ENCODE measurements around the gene OR52A1.

OR52A1 gene

GRCh38 chr11:5197536-5197935 lies 43.0 kb upstream of the OR52A1 start:
- H3K27ac ChIP-seq (ENCODE audit: low read depth, low read length): no peak overlapping the region
- DNase-seq: peak in 1 of 2 donors; percentile 15
- H3K18ac ChIP-seq (ENCODE audit: low read length): no peak overlapping the region
- H3K9ac ChIP-seq (ENCODE audit: low read length): no peak overlapping the region
- H2AFZ ChIP-seq (ENCODE audit: insufficient read depth, low read length, poor library complexity): no peak overlapping the region
- H4K8ac ChIP-seq (ENCODE audit: low read depth, low read length): no peak overlapping the region
- no peak overlapping the region for H2BK12ac ChIP-seq (ENCODE audit: low read length)
- H3K14ac ChIP-seq (ENCODE audit: low read length): no peak overlapping the region
- H3K4me3 ChIP-seq (ENCODE audit: low read depth, low read length): no peak overlapping the region
- H3K4ac ChIP-seq (ENCODE audit: low read depth, low read length): no peak overlapping the region
- H3K4me1 ChIP-seq (ENCODE audit: control insufficient read depth in 1 of 2, insufficient read depth in 2 of 2, low read length in 2 of 2): no peaks in the 10 kb centered on the region
- no peaks in the 10 kb centered on the region for H3K36me3 ChIP-seq (ENCODE audit: control insufficient read depth in 1 of 2, insufficient read depth in 2 of 2, low read length in 2 of 2)
- H3K4me2 ChIP-seq (ENCODE audit: low read length): no peak overlapping the region
- no peak overlapping the region for H2BK5ac ChIP-seq (ENCODE audit: low read depth, low read length, poor library complexity)
- H2BK120ac ChIP-seq (ENCODE audit: insufficient read depth, low read length, poor library complexity): no peak overlapping the region
- no peak overlapping the region for H3K23ac ChIP-seq (ENCODE audit: low read length)
- H2AK5ac ChIP-seq (ENCODE audit: low read length): no peak overlapping the region
- H3K9me3 ChIP-seq (ENCODE audit: insufficient read depth, low read depth, low read length): no peaks in the 10 kb centered on the region
- H3K79me2 ChIP-seq (ENCODE audit: control insufficient read depth, insufficient read depth, low read length, poor library complexity): no peaks in the 10 kb centered on the region
- no peaks in the 10 kb centered on the region for H3K79me1 ChIP-seq (ENCODE audit: low read length)
- no peak overlapping the region for H4K12ac ChIP-seq (ENCODE audit: low read depth, low read length)
- no peaks in the 10 kb centered on the region for H3K27me3 ChIP-seq (ENCODE audit: insufficient read depth, low read length)
- H4K91ac ChIP-seq (ENCODE audit: low read depth, low read length): no peak overlapping the region
- WGBS (ENCODE audit: extremely low coverage, insufficient coverage, insufficient read length): no CpG with 5 or more reads among the region's 3 CpGs

DNA sequence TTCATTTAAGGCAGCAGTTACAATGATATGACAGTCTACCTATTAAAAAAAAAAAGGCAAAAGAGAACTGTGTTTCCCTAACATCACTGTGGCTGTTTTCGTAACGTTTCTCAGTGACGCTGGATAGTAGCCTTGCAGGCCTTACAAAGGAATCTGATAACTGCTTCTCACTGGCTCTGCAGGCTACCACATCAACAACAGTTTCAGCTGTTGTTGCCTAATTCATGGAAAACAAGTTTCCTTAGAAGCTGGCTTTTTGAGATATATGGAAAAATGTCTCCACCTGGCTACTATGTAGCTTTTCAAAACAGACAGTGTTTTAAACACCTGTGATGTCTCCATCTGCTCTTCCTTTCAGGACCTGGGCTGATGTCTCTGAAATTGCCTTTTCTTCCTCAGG lies 42.2 kb upstream of the OR52A1 start:
- no peak for DNase-seq
- Histone ChIP-seq H3K79me2 (ENCODE audit: control insufficient read depth, insufficient read depth, low read length, poor library complexity) (no peaks in the 10 kb centered on the region), H2BK5ac (ENCODE audit: low read depth, low read length, poor library complexity) (no peak overlapping the region), H4K91ac (ENCODE audit: low read depth, low read length) (no peak overlapping the region), H3K23ac (ENCODE audit: low read length) (no peak overlapping the region), H3K14ac (ENCODE audit: low read length) (no peak overlapping the region), H3K27ac (ENCODE audit: low read depth, low read length) (no peak overlapping the region), H3K36me3 (ENCODE audit: control insufficient read depth in 1 of 2, insufficient read depth in 2 of 2, low read length in 2 of 2) (no peaks in the 10 kb centered on the region), H2BK120ac (ENCODE audit: insufficient read depth, low read length, poor library complexity) (no peak overlapping the region), H2BK12ac (ENCODE audit: low read length) (no peak overlapping the region), H4K8ac (ENCODE audit: low read depth, low read length) (no peak overlapping the region), H2AFZ (ENCODE audit: insufficient read depth, low read length, poor library complexity) (no peak overlapping the region), H4K12ac (ENCODE audit: low read depth, low read length) (no peak overlapping the region), H3K4me1 (ENCODE audit: control insufficient read depth in 1 of 2, insufficient read depth in 2 of 2, low read length in 2 of 2) (no peaks in the 10 kb centered on the region), H3K9ac (ENCODE audit: low read length) (no peak overlapping the region), H3K4ac (ENCODE audit: low read depth, low read length) (no peak overlapping the region), H3K9me3 (ENCODE audit: insufficient read depth, low read depth, low read length) (no peaks in the 10 kb centered on the region), H3K4me3 (ENCODE audit: low read depth, low read length) (no peak overlapping the region), H3K18ac (ENCODE audit: low read length) (no peak overlapping the region), H2AK5ac (ENCODE audit: low read length) (no peak overlapping the region), H3K27me3 (ENCODE audit: insufficient read depth, low read length) (no peaks in the 10 kb centered on the region), H3K4me2 (ENCODE audit: low read length) (no peak overlapping the region), H3K79me1 (ENCODE audit: low read length) (no peaks in the 10 kb centered on the region)
- no CpG with 5 or more reads among the region's 3 CpGs for WGBS (ENCODE audit: extremely low coverage, insufficient coverage, insufficient read length)

DNA sequence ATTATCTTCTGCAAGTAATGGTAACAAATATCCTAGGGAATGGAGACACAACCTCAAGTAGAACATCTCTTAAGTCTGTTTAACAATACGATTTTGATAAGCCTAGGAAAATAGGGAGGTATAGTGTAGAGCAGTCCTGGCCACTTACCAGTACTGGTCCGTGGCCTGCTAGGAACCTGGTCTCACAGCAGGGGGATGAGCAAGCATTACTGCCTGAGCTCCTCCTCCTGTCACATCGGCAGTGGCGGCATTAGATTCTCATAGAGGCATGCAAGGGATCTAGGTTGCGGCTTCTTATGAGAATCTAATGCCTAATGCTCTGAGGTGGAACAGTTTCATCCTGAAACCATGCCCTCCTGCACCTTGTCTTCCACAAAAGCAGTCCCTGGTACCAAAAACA lies 41.5 kb upstream of the OR52A1 start:
- Histone ChIP-seq H3K9me3 (ENCODE audit: insufficient read depth, low read depth, low read length) (no peaks in the 10 kb centered on the region), H2AFZ (ENCODE audit: insufficient read depth, low read length, poor library complexity) (no peak overlapping the region), H4K12ac (ENCODE audit: low read depth, low read length) (no peak overlapping the region), H4K91ac (ENCODE audit: low read depth, low read length) (no peak overlapping the region), H3K4me1 (ENCODE audit: control insufficient read depth in 1 of 2, insufficient read depth in 2 of 2, low read length in 2 of 2) (no peaks in the 10 kb centered on the region), H3K23ac (ENCODE audit: low read length) (no peak overlapping the region), H3K79me2 (ENCODE audit: control insufficient read depth, insufficient read depth, low read length, poor library complexity) (no peaks in the 10 kb centered on the region), H3K36me3 (ENCODE audit: control insufficient read depth in 1 of 2, insufficient read depth in 2 of 2, low read length in 2 of 2) (no peaks in the 10 kb centered on the region), H2AK5ac (ENCODE audit: low read length) (no peak overlapping the region), H3K4me2 (ENCODE audit: low read length) (no peak overlapping the region), H2BK5ac (ENCODE audit: low read depth, low read length, poor library complexity) (no peak overlapping the region), H4K8ac (ENCODE audit: low read depth, low read length) (no peak overlapping the region), H3K27me3 (ENCODE audit: insufficient read depth, low read length) (no peaks in the 10 kb centered on the region), H3K14ac (ENCODE audit: low read length) (no peak overlapping the region), H3K4ac (ENCODE audit: low read depth, low read length) (no peak overlapping the region), H2BK120ac (ENCODE audit: insufficient read depth, low read length, poor library complexity) (no peak overlapping the region), H2BK12ac (ENCODE audit: low read length) (no peak overlapping the region), H3K9ac (ENCODE audit: low read length) (no peak overlapping the region), H3K4me3 (ENCODE audit: low read depth, low read length) (no peak overlapping the region), H3K18ac (ENCODE audit: low read length) (no peak overlapping the region), H3K27ac (ENCODE audit: low read depth, low read length) (no peak overlapping the region), H3K79me1 (ENCODE audit: low read length) (no peaks in the 10 kb centered on the region)
- DNase-seq: no peak
- no CpG with 5 or more reads among the region's 5 CpGs for WGBS (ENCODE audit: extremely low coverage, insufficient coverage, insufficient read length)

GRCh38 chr11:5192738-5193137 lies 38.2 kb upstream of the OR52A1 start:
- Histone ChIP-seq H3K23ac (ENCODE audit: low read length) (no peak overlapping the region), H4K12ac (ENCODE audit: low read depth, low read length) (no peak overlapping the region), H3K4me3 (ENCODE audit: low read depth, low read length) (no peak overlapping the region), H2BK120ac (ENCODE audit: insufficient read depth, low read length, poor library complexity) (no peak overlapping the region), H2BK12ac (ENCODE audit: low read length) (no peak overlapping the region), H3K9ac (ENCODE audit: low read length) (no peak overlapping the region), H3K4me1 (ENCODE audit: control insufficient read depth in 1 of 2, insufficient read depth in 2 of 2, low read length in 2 of 2) (no peaks in the 10 kb centered on the region), H3K27me3 (ENCODE audit: insufficient read depth, low read length) (no peaks in the 10 kb centered on the region), H4K91ac (ENCODE audit: low read depth, low read length) (no peak overlapping the region), H2AFZ (ENCODE audit: insufficient read depth, low read length, poor library complexity) (no peak overlapping the region), H3K18ac (ENCODE audit: low read length) (no peak overlapping the region), H4K8ac (ENCODE audit: low read depth, low read length) (no peak overlapping the region), H3K4ac (ENCODE audit: low read depth, low read length) (no peak overlapping the region), H3K14ac (ENCODE audit: low read length) (no peak overlapping the region), H2AK5ac (ENCODE audit: low read length) (no peak overlapping the region), H3K9me3 (ENCODE audit: insufficient read depth, low read depth, low read length) (peaks cover 3% of the 10 kb centered on the region), H3K79me2 (ENCODE audit: control insufficient read depth, insufficient read depth, low read length, poor library complexity) (no peaks in the 10 kb centered on the region), H2BK5ac (ENCODE audit: low read depth, low read length, poor library complexity) (no peak overlapping the region), H3K79me1 (ENCODE audit: low read length) (no peaks in the 10 kb centered on the region), H3K4me2 (ENCODE audit: low read length) (no peak overlapping the region), H3K27ac (ENCODE audit: low read depth, low read length) (no peak overlapping the region), H3K36me3 (ENCODE audit: control insufficient read depth in 1 of 2, insufficient read depth in 2 of 2, low read length in 2 of 2) (no peaks in the 10 kb centered on the region)
- DNase-seq: no peak
- WGBS (ENCODE audit: extremely low coverage, insufficient coverage, insufficient read length): no CpG with 5 or more reads among the region's 1 CpG
